Measurements from ENCODE around the gene NEDD4.

- TF ChIP-seq CTCF (IDR thresholded peaks at IDR 0.05) (no peak), EP300 (IDR thresholded peaks at IDR 0.05; ENCODE audit: low read depth) (no peak), POLR2AphosphoS5 (IDR thresholded peaks at IDR 0.05) (no peak), POLR2A (IDR thresholded peaks at IDR 0.05) (no peak)
These were observed 169.6 kb downstream of the NEDD4 start for GRCh38 chr15:55823699-55824340.
